Mesenchymal stem cell (in vitro differentiated cells and primary cell): ENCODE measurements around the gene PGC.

Experiments used
- DNase-seq: peaks from one replicate; pipeline ENCODE4 v3.0.0-alpha.2; 2013
- H2AFZ ChIP-seq: one replicate; pipeline ENCODE4 v1.6.1; 2013; ENCODE audit warnings: low read depth, mild to moderate bottlenecking, control low read depth, inconsistent platforms, low read length, moderate library complexity
- H2AK5ac ChIP-seq: 2 replicates; pipeline ENCODE4 v1.6.1; 2013; ENCODE audit warnings: low read length, moderate library complexity, mild to moderate bottlenecking, inconsistent platforms; ENCODE audit not compliant: severe bottlenecking
- H2BK120ac ChIP-seq: one replicate; pipeline ENCODE4 v1.6.1; 2013; ENCODE audit warnings: low read depth, mild to moderate bottlenecking, inconsistent platforms, low read length, moderate library complexity
- H2BK12ac ChIP-seq, 2 experiments: one replicate each; pipeline ENCODE4 v1.6.1; 2013; ENCODE audit warnings: inconsistent platforms in 2 of 2, low read length in 2 of 2, mild to moderate bottlenecking in 2 of 2, moderate library complexity in 2 of 2, control low read depth in 1 of 2
- H2BK15ac ChIP-seq: one replicate; pipeline ENCODE4 v1.6.1; 2013; ENCODE audit warnings: mild to moderate bottlenecking, low read depth, inconsistent platforms; ENCODE audit not compliant: poor library complexity, severe bottlenecking
- H2BK5ac ChIP-seq: 2 replicates; pipeline ENCODE4 v1.6.1; 2013; ENCODE audit warnings: low read depth, mild to moderate bottlenecking, low read length, control low read depth, inconsistent platforms; ENCODE audit not compliant: poor library complexity, severe bottlenecking
- H3K14ac ChIP-seq, 2 experiments: one replicate each; pipeline ENCODE4 v1.6.1; 2013; ENCODE audit warnings: inconsistent platforms in 2 of 2, low read length in 2 of 2, control low read depth in 1 of 2, mild to moderate bottlenecking in 1 of 2, moderate library complexity in 1 of 2
- H3K18ac ChIP-seq, 2 experiments: one replicate each; pipeline ENCODE4 v1.6.1; 2013; ENCODE audit warnings: inconsistent platforms in 2 of 2, low read length in 2 of 2, control low read depth in 1 of 2, low read depth in 1 of 2, mild to moderate bottlenecking in 1 of 2
- H3K23ac ChIP-seq, 2 experiments: one replicate each; pipeline ENCODE4 v1.6.1; 2013; ENCODE audit warnings: inconsistent platforms in 2 of 2, low read length in 2 of 2, mild to moderate bottlenecking in 2 of 2, moderate library complexity in 2 of 2, control low read depth in 1 of 2
- H3K27ac ChIP-seq: 2 replicates; pipeline ENCODE4 v1.5.1; 2013; ENCODE audit warnings: mild to moderate bottlenecking, moderate library complexity, low read length, control low read depth, inconsistent platforms; ENCODE audit not compliant: poor library complexity, severe bottlenecking
- H3K27me3 ChIP-seq, 2 experiments: 2 replicates each; pipeline versions ENCODE4 v1.6.1 to v1.7.0; 2013; ENCODE audit warnings: low read length in 2 of 2, mild to moderate bottlenecking in 2 of 2, moderate library complexity in 2 of 2, control low read depth in 1 of 2, inconsistent platforms in 1 of 2; ENCODE audit not compliant: control insufficient read depth in 1 of 2, insufficient read depth in 1 of 2
- H3K36me3 ChIP-seq, 2 experiments: 2 replicates each; pipeline versions ENCODE4 v1.6.1 to v1.7.0; 2013; ENCODE audit warnings: low read length in 2 of 2, control low read depth in 1 of 2, inconsistent platforms in 1 of 2, low read depth in 1 of 2, mild to moderate bottlenecking in 1 of 2; ENCODE audit not compliant: insufficient read depth in 2 of 2, control insufficient read depth in 1 of 2
- H3K4ac ChIP-seq, 2 experiments: one replicate each; pipeline ENCODE4 v1.6.1; 2013; ENCODE audit warnings: inconsistent platforms in 2 of 2, low read length in 2 of 2, mild to moderate bottlenecking in 2 of 2, moderate library complexity in 2 of 2, control low read depth in 1 of 2, low read depth in 1 of 2
- H3K4me1 ChIP-seq: 2 replicates; pipeline ENCODE4 v1.6.1; 2013; ENCODE audit warnings: low read depth, low read length, control low read depth; ENCODE audit not compliant: control insufficient read depth, insufficient read depth
- H3K4me2 ChIP-seq: 2 replicates; pipeline ENCODE4 v1.6.1; 2013; ENCODE audit warnings: low read length, mild to moderate bottlenecking, inconsistent platforms; ENCODE audit not compliant: poor library complexity, severe bottlenecking
- H3K4me3 ChIP-seq, 2 experiments: 2 replicates each; pipeline versions ENCODE4 v1.5.1 to v1.7.0; 2013; ENCODE audit warnings: low read length in 2 of 2, mild to moderate bottlenecking in 2 of 2, control low read depth in 1 of 2, low read depth in 1 of 2; ENCODE audit not compliant: insufficient read depth in 1 of 2
- H3K79me1 ChIP-seq: replicated peaks from 2 replicates; pipeline ENCODE4 v1.6.1; 2013; ENCODE audit warnings: mild to moderate bottlenecking, control low read depth, low read length, inconsistent platforms; ENCODE audit not compliant: poor library complexity, severe bottlenecking
- H3K9ac ChIP-seq: 2 replicates; pipeline ENCODE4 v1.7.0; 2013; ENCODE audit warnings: mild to moderate bottlenecking, low read length, moderate library complexity
- H3K9me3 ChIP-seq: 2 replicates; pipeline ENCODE4 v1.7.0; 2013; ENCODE audit warnings: mild to moderate bottlenecking, low read length; ENCODE audit not compliant: control insufficient read depth
- H4K8ac ChIP-seq: one replicate; pipeline ENCODE4 v1.6.1; 2013; ENCODE audit warnings: inconsistent platforms, mild to moderate bottlenecking, low read length, moderate library complexity
- H4K91ac ChIP-seq: one replicate; pipeline ENCODE4 v1.6.1; 2013; ENCODE audit warnings: mild to moderate bottlenecking, low read length, inconsistent platforms
- WGBS: methylation state at CpG from one replicate; pipeline ENCODE4 v1.1.7; 2013; ENCODE audit warnings: mixed read lengths; 5-methylcytosine and 5-hydroxymethylcytosine counted together

Gene PGC

DNA sequence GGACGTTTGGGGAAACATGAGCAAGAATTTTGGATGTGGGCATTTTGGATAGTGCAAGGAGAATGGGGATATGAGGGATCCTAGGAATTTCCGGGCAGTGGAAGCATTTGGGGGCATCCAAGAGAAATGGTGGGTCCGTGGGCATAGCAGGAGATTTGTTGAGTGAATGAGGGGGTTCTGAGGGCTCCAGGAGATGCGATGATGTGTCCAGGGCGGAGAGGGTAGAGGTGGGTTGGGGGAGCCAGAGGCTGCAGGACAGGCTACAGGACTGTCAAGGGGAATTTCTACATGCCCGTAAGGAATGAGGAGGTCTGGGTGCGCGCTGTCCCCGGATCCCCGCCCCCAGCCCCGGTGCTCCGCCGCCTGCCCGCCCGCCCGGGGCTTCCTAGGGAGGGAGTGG is 32.1 kb upstream of the PGC start:
- H3K18ac ChIP-seq = peak overlapping the region in 1 of 2 experiments; percentile 46
- H3K27ac ChIP-seq = no peak overlapping the region
- H3K9ac ChIP-seq = peak overlapping the region; percentile 92
- DNase-seq = peak; percentile 8
- no peak overlapping the region for H4K91ac ChIP-seq
- 4% methylated on average over 13 of the region's 16 CpGs for WGBS
- peak overlapping the region; percentile 88 for H3K4me2 ChIP-seq
- no peak overlapping the region for H2BK120ac ChIP-seq
- H3K36me3 ChIP-seq = peaks cover 18 to 29% of the 10 kb centered on the region in 2 experiments
- no peak overlapping the region for H2AK5ac ChIP-seq
- no peak overlapping the region for H2BK5ac ChIP-seq
- H3K79me1 ChIP-seq = peaks cover 18% of the 10 kb centered on the region
- H3K14ac ChIP-seq = peak overlapping the region in 1 of 2 experiments; percentile 76
- H3K9me3 ChIP-seq = no peaks in the 10 kb centered on the region
- no peak overlapping the region for H2BK12ac ChIP-seq
- peak overlapping the region in 1 of 2 experiments; percentile 35 for H3K4ac ChIP-seq
- peak overlapping the region; percentile 33 for H2AFZ ChIP-seq
- H3K4me3 ChIP-seq = peak overlapping the region; percentile 64 to 94
- H3K4me1 ChIP-seq = peaks cover 16% of the 10 kb centered on the region
- peak overlapping the region in 1 of 2 experiments; percentile 11 for H3K23ac ChIP-seq
- H2BK15ac ChIP-seq = no peak overlapping the region
- no peaks in the 10 kb centered on the region for H3K27me3 ChIP-seq
- H4K8ac ChIP-seq = peak overlapping the region; percentile 29

- Histone ChIP-seq H3K23ac (peak overlapping the region in 1 of 2 experiments; percentile 36), H2AFZ (no peak overlapping the region), H3K4me2 (peak overlapping the region; percentile 88), H3K9me3 (no peaks in the 10 kb centered on the region), H3K18ac (no peak overlapping the region), H3K4me1 (peaks cover 16% of the 10 kb centered on the region), H3K27ac (no peak overlapping the region), H2BK15ac (no peak overlapping the region), H3K27me3 (no peaks in the 10 kb centered on the region), H4K8ac (no peak overlapping the region), H4K91ac (no peak overlapping the region), H3K9ac (peak overlapping the region; percentile 92), H3K36me3 (peaks cover 22 to 33% of the 10 kb centered on the region in 2 experiments), H3K14ac (no peak overlapping the region), H2BK120ac (no peak overlapping the region), H2BK12ac (no peak overlapping the region), H3K4ac (peak overlapping the region in 1 of 2 experiments; percentile 35), H2AK5ac (no peak overlapping the region), H3K4me3 (peak overlapping the region in 1 of 2 experiments; percentile 94), H3K79me1 (peaks cover 16% of the 10 kb centered on the region), H2BK5ac (no peak overlapping the region)
- 39% methylated on average over 6 of the region's 6 CpGs for WGBS
- DNase-seq = no peak
These were observed 31.7 kb upstream of the PGC start for GRCh38 chr6:41778895-41779294.

DNA sequence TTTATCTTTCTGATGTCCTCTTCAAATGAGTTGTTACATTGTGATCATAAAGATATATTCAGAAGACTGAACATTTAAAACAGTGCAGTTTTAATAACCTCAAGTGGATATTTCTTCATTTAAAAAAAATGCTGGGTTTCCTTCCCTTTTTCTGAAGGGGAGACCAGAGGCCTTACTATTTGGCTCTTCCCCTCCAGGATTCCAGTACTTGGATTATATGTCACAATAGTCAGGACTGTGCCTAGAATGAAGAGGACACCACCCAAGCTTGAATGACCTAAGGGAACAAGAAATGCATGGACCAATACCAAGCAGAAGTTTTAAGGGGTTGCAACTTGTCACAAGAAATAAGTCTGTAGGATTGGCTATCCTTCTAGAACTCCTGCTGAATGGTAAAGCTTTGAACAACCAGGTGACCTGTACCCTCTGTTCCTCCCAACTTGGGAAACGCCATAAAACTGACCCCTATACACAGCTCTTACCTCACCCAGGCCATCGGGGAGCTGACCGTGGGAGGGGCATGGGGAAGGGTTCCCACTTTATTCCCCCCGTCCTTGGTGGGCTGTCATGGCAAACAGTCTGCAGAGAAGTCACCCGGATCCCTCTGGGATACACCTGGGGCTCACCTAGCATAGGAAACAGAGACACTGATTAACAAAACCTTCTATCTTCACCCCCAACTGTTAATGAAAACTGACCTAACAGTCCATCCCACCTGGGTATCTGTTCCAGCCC is 30.5 kb upstream of the PGC start:
- Histone ChIP-seq H3K27me3 (no peaks in the 10 kb centered on the region), H3K23ac (no peak overlapping the region), H2BK120ac (no peak overlapping the region), H3K18ac (no peak overlapping the region), H3K79me1 (peaks cover 14% of the 10 kb centered on the region), H3K9me3 (no peaks in the 10 kb centered on the region), H2AFZ (no peak overlapping the region), H3K4me1 (peaks cover 16% of the 10 kb centered on the region), H4K91ac (no peak overlapping the region), H3K4me2 (no peak overlapping the region), H3K4ac (no peak overlapping the region), H3K9ac (peak overlapping the region; percentile 92), H2BK5ac (no peak overlapping the region), H2BK15ac (no peak overlapping the region), H3K27ac (no peak overlapping the region), H4K8ac (no peak overlapping the region), H3K14ac (no peak overlapping the region), H3K4me3 (no peak overlapping the region), H2AK5ac (no peak overlapping the region), H2BK12ac (no peak overlapping the region), H3K36me3 (peaks cover 30 to 35% of the 10 kb centered on the region in 2 experiments)
- DNase-seq = no peak
- WGBS = 90% methylated on average over 5 of the region's 5 CpGs

GRCh38 chr6:41775293-41775882 is 28.2 kb upstream of the PGC start:
- no peak overlapping the region for H2AFZ ChIP-seq
- WGBS = 94% methylated on average over 5 of the region's 13 CpGs

More at GRCh38 chr6:41775293-41775882, 28.2 kb upstream of the PGC start:
- H3K4me1 ChIP-seq = peaks cover 9% of the 10 kb centered on the region
- no peak overlapping the region for H3K23ac ChIP-seq
- no peak overlapping the region for H3K4ac ChIP-seq
- no peak overlapping the region for H2BK12ac ChIP-seq
- no peak overlapping the region for H3K4me2 ChIP-seq
- H2BK120ac ChIP-seq = no peak overlapping the region
- H4K8ac ChIP-seq = no peak overlapping the region
- peaks cover 14% of the 10 kb centered on the region for H3K79me1 ChIP-seq
- no peak overlapping the region for H2BK15ac ChIP-seq
- no peak overlapping the region for H3K27ac ChIP-seq
- no peak overlapping the region for H4K91ac ChIP-seq
- H3K14ac ChIP-seq = no peak overlapping the region
- no peak for DNase-seq
- no peaks in the 10 kb centered on the region for H3K27me3 ChIP-seq
- no peak overlapping the region for H2BK5ac ChIP-seq
- H3K18ac ChIP-seq = no peak overlapping the region
- no peak overlapping the region for H3K9ac ChIP-seq
- H2AK5ac ChIP-seq = no peak overlapping the region
- H3K36me3 ChIP-seq = peaks cover 53 to 57% of the 10 kb centered on the region in 2 experiments
- no peak overlapping the region for H3K4me3 ChIP-seq
- H3K9me3 ChIP-seq = no peaks in the 10 kb centered on the region
